ENCODE measurements around the gene LAMTOR4.

The LAMTOR4 gene

DNA sequence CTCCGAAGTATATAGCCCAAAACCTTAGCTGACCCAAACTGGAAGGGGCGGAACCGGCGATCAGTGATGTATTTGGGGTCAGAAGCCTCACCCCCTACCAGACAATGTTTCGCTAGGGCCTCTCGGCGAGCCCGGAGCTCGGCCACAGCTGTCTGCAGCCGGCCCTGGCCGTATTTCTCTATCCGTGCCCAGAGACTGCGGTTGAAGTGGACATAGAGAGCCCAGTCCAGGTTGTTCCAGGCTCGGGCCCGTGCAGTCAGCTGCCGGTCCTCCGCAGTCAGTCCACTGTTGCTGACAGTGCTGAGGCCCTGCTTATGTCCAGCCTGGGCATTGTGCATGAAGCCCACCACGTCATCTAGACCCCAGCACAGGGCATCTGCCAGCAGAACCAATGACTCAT is 11.3 kb downstream of the LAMTOR4 start:
- peaks cover 2 to 18% (median 15%) of the 10 kb centered on the region in 3 donors for H3K36me3 ChIP-seq
- no peak overlapping the region for H3K4me3 ChIP-seq
- DNase-seq: no peak
- H3K9me3 ChIP-seq: no peaks in the 10 kb centered on the region
- intact Hi-C loops (cut with DNase I; ENCODE audit: low total_unique reads): no loop called here
- H3K27me3 ChIP-seq: no peaks in the 10 kb centered on the region
- H3K27ac ChIP-seq: no peak overlapping the region
- TF ChIP-seq, protein P1, sequence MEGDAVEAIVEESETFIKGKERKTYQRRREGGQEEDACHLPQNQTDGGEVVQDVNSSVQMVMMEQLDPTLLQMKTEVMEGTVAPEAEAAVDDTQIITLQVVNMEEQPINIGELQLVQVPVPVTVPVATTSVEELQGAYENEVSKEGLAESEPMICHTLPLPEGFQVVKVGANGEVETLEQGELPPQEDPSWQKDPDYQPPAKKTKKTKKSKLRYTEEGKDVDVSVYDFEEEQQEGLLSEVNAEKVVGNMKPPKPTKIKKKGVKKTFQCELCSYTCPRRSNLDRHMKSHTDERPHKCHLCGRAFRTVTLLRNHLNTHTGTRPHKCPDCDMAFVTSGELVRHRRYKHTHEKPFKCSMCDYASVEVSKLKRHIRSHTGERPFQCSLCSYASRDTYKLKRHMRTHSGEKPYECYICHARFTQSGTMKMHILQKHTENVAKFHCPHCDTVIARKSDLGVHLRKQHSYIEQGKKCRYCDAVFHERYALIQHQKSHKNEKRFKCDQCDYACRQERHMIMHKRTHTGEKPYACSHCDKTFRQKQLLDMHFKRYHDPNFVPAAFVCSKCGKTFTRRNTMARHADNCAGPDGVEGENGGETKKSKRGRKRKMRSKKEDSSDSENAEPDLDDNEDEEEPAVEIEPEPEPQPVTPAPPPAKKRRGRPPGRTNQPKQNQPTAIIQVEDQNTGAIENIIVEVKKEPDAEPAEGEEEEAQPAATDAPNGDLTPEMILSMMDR (IDR thresholded peaks at IDR 0.05): no peak
- H3K4me1 ChIP-seq: peaks cover 0 to 22% (median 18%) of the 10 kb centered on the region in 4 donors

DNA sequence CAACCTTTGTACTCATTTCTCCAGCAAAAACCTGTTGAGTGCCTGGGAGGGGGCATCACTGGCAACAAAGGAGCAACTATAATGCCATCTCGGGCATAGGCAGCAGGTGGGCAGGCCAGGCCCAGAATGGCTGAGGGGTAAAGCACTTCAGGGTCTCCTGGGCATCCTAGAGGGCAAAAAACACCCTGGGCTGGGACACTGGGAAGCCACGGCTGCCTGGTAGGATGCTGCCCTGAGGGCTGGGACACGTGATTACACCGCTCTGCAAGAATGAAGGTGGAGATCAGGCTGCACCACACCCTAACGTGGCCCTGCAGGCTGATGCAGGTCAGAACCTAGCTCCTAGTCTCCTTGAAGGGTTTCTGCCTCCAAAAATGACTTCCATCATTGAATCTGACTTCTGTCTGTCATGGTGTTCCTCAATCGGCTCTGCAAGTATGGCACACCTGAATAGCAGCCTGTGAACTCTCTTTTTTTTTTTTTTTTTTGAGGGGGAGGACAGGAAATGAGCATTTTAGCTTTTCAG is 14.4 kb downstream of the LAMTOR4 start:
- Histone ChIP-seq H3K36me3 (no peaks in the 10 kb centered on the region), H3K4me1 (peaks cover 0 to 21% (median 11%) of the 10 kb centered on the region in 4 donors), H3K9me3 (no peaks in the 10 kb centered on the region), H3K27ac (no peak overlapping the region), H3K4me3 (no peak overlapping the region), H3K27me3 (peaks cover 0 to 4% of the 10 kb centered on the region in 2 donors)
- intact Hi-C loops (cut with DNase I; ENCODE audit: low total_unique reads): no loop called here
- TF ChIP-seq, protein P1 (IDR thresholded peaks at IDR 0.05): no peak
- DNase-seq: no peak

DNA sequence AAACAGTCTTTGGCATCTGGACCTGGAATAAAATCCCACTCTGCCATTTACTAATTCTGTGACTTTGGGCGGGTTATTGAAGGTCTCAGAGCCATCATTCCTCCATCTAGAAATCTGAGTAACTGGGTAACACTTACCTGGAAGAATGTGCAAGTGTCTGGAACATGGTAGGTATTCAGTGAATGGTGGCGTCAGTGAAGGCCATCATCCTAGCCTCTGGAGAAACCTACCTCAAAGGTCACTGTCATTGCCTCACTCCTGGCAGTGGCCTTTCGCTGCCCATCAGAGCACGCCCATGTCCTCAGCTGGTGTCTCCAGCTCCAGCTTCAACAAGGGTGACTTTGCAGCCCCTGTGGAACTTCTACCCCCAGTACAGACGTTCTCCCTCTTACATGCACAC is 15.2 kb downstream of the LAMTOR4 start:
- Histone ChIP-seq H3K9me3 (no peaks in the 10 kb centered on the region), H3K27me3 (peaks cover 0 to 4% of the 10 kb centered on the region in 2 donors), H3K36me3 (no peaks in the 10 kb centered on the region), H3K4me1 (peaks cover 0 to 23% (median 12%) of the 10 kb centered on the region in 4 donors), H3K4me3 (no peak overlapping the region), H3K27ac (no peak overlapping the region)
- intact Hi-C loops (cut with DNase I; ENCODE audit: low total_unique reads): no loop called here
- TF ChIP-seq, protein P1 (IDR thresholded peaks at IDR 0.05): no peak
- no peak for DNase-seq

- intact Hi-C loops (cut with DNase I; ENCODE audit: low total_unique reads): no loop called here
- TF ChIP-seq, protein P1 (IDR thresholded peaks at IDR 0.05): no peak
- Histone ChIP-seq H3K27ac (no peak overlapping the region), H3K36me3 (no peaks in the 10 kb centered on the region), H3K9me3 (no peaks in the 10 kb centered on the region), H3K4me3 (no peak overlapping the region), H3K27me3 (peaks cover 0 to 9% of the 10 kb centered on the region in 2 donors), H3K4me1 (peaks cover 0 to 29% (median 16%) of the 10 kb centered on the region in 4 donors)
- no peak for DNase-seq
These were observed 17.7 kb downstream of the LAMTOR4 start for GRCh38 chr7:100166317-100166940.

GRCh38 chr7:100166970-100167911 is 18.5 kb downstream of the LAMTOR4 start:
- no peaks in the 10 kb centered on the region for H3K9me3 ChIP-seq
- H3K27ac ChIP-seq: peak overlapping the region in 1 of 2 donors; percentile 71
- H3K4me3 ChIP-seq: peak overlapping the region; percentile 51 to 56
- peaks cover 0 to 33% (median 20%) of the 10 kb centered on the region in 4 donors for H3K4me1 ChIP-seq
- intact Hi-C loops (cut with DNase I; ENCODE audit: low total_unique reads): no loop called here
- H3K27me3 ChIP-seq: peaks cover 0 to 15% of the 10 kb centered on the region in 2 donors
- DNase-seq: no peak
- TF ChIP-seq, protein P1 (IDR thresholded peaks at IDR 0.05): no peak
- no peaks in the 10 kb centered on the region for H3K36me3 ChIP-seq
